MV-4-11 (cell line): Measurements from ENCODE around the gene RALGAPA2.
A peak's percentile ranks its signal among the peaks of the same experiment; 100 is the strongest.

Experiments used
- DNase-seq: peaks from one replicate; lab custom pipeline; 2025; lab: John Stamatoyannopoulos, UW

RALGAPA2 gene

GRCh38 chr20:20712474-20713243, at the start of gene RALGAPA2:
Gene RALGAPA2, minus strand, starts transcription at chr20:20712644. Its CDS starts 164 bp downstream, at chr20:20712480.
- peak; percentile 96 for DNase-seq

GRCh38 chr20:20761301-20761700, 48.9 kb upstream of the RALGAPA2 start:
- DNase-seq: peak; percentile 20

GRCh38 chr20:20759132-20759531, 46.7 kb upstream of the RALGAPA2 start:
- DNase-seq: no peak

- DNase-seq: no peak
These were observed 43.4 kb upstream of the RALGAPA2 start for GRCh38 chr20:20755674-20756319.

GRCh38 chr20:20755231-20755630, 42.8 kb upstream of the RALGAPA2 start:
- DNase-seq: peak; percentile 89

GRCh38 chr20:20754714-20755113, 42.3 kb upstream of the RALGAPA2 start:
- DNase-seq: peak; percentile 12

GRCh38 chr20:20752712-20753111, 40.3 kb upstream of the RALGAPA2 start:
- DNase-seq: no peak

GRCh38 chr20:20747298-20747697, 34.9 kb upstream of the RALGAPA2 start:
- peak; percentile 19 for DNase-seq

- DNase-seq: no peak
These were observed 31.8 kb upstream of the RALGAPA2 start for GRCh38 chr20:20744170-20744725.

GRCh38 chr20:20743511-20744169, 31.2 kb upstream of the RALGAPA2 start:
- DNase-seq: peak; percentile 78

- DNase-seq: no peak
These were observed 28.9 kb upstream of the RALGAPA2 start for GRCh38 chr20:20741087-20742045.

- DNase-seq: peak; percentile 71
These were observed 28.1 kb upstream of the RALGAPA2 start for GRCh38 chr20:20740541-20740940.

GRCh38 chr20:20737158-20737557, 24.7 kb upstream of the RALGAPA2 start:
- DNase-seq: no peak

- DNase-seq: no peak
These were observed 23.9 kb upstream of the RALGAPA2 start for GRCh38 chr20:20736303-20736702.

- DNase-seq: peak; percentile 98
These were observed 22.1 kb upstream of the RALGAPA2 start for GRCh38 chr20:20734475-20734948.

- DNase-seq: no peak
These were observed 21.5 kb upstream of the RALGAPA2 start for GRCh38 chr20:20733943-20734342.

GRCh38 chr20:20732641-20733040, 20.2 kb upstream of the RALGAPA2 start:
- no peak for DNase-seq

GRCh38 chr20:20731945-20732296, 19.5 kb upstream of the RALGAPA2 start:
- DNase-seq: peak; percentile 46

- DNase-seq: no peak
These were observed 18.8 kb upstream of the RALGAPA2 start for GRCh38 chr20:20731000-20731944.

GRCh38 chr20:20729563-20729962, 17.1 kb upstream of the RALGAPA2 start:
- DNase-seq: no peak
